Right lobe of liver (tissue), 4 donors: ENCODE results near the gene SHISA8.
"Not testable (repeated sequence)": the region's sequence is repeated elsewhere in the genome, so short reads cannot be mapped to it uniquely, and the experiment has no call there.

Experiments
- CTCF ChIP-seq, 4 donors: fragments of 200-600 bp in 3 of 4; fragments of 450-650 bp in 1 of 4; IDR thresholded peaks; one replicate each; pipeline versions ENCODE4 v1.5.1 to v1.8.0; 2016 to 2022; ENCODE audit warnings: antibody characterized with exemption in 4 of 4, mild to moderate bottlenecking in 2 of 4
- POLR2A ChIP-seq: fragments of 450-650 bp; IDR thresholded peaks from one replicate; pipeline ENCODE4 v1.6.1; 2017; ENCODE audit warnings: antibody characterized with exemption, mild to moderate bottlenecking
- donor health status: DM: no; HTN: no; CAD: no.
- donor health status: DM: no; HTN: no; CAD: no.
- donor health status: DM: no; HTN: yes; CAD: no.

GRCh38 chr22:41870081-41870480, 44.8 kb downstream of the SHISA8 start:
- not testable (repeated sequence) for TF ChIP-seq CTCF (IDR thresholded peaks at IDR 0.05); POLR2A
